Activated CD4-positive, alpha-beta T cell treated with anti-CD3 and anti-CD28 coated beads, Interleukin-2, amount 10 ng/mL, durations not matched to agents 24 days and 14 days (primary cell): ENCODE measurements around the gene SLAMF8. TPM values are rescaled to one million over a fixed set of nuclear protein-coding genes. Genes with fewer than 3 reads are reported as not detected.

Experiments used
- DNase-seq: peaks from one replicate; pipeline ENCODE4 v3.0.0; 2022
- H3K27ac Mint-ChIP-seq: one replicate; pipeline ENCODE4 v1.8.0; 2022; ENCODE audit warnings: mild to moderate bottlenecking, mixed read lengths
- H3K27me3 Mint-ChIP-seq: one replicate; pipeline ENCODE4 v1.8.0; 2022; ENCODE audit warnings: mixed read lengths
- H3K36me3 Mint-ChIP-seq: one replicate; pipeline ENCODE4 v1.8.0; 2022; ENCODE audit warnings: low read depth, mild to moderate bottlenecking, mixed read lengths
- H3K4me1 Mint-ChIP-seq: one replicate; pipeline ENCODE4 v1.8.0; 2021; ENCODE audit warnings: mixed read lengths
- H3K4me3 Mint-ChIP-seq: one replicate; pipeline ENCODE4 v1.8.0; 2022; ENCODE audit warnings: mild to moderate bottlenecking, moderate library complexity, mixed read lengths
- H3K9me3 Mint-ChIP-seq: one replicate; pipeline ENCODE4 v1.8.0; 2021; ENCODE audit warnings: mixed read lengths
- intact Hi-C: fragments of 100-400 bp; cut with micrococcal nuclease; formaldehyde crosslinking; loops from one replicate; pipeline ENCODE4 v1.15.1; 2023
- total RNA-seq: library from RNA; stranded (reverse); gene quantifications from 2 replicates; pipeline ENCODE4 v1.2.3, GENCODE V29; 2022

The SLAMF8 gene
- total RNA-seq, 1 donor from 2014 or later, result 1.1 TPM

DNA sequence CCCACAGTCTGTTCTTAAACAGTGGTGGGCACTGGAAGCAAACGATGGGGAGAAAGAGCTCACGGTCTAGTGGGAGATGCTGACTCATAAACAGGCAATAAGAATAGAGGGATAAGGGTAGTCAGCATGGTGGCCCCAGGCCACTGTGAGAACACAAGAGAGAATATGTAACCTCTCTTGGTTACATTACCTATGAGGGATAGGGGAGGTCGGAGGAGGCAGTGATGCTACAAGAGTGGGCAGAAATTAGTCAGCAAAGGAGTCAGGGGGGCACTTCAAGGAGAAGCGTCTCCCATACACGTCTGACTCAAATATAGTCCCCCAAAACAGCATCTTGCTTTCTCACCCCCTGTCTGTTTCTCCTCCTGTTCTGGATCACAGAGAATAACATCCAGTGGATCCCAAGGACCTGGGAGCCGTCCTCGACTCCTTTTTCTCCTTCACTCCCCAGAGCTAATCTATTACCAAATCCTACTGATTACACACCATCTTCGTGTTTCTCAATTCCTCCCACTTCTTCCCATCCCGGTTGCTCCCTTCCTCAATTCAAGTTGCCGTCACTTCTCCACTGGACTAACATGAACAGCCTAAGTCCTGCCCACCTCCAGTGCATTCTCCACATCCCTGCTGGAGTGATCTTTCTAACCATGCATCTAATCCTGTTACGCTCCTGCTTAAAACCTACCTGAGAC lies 2.1 kb downstream of the SLAMF8 start:
- intact Hi-C loops, result no loop called here
- Mint-ChIP-seq H3K27me3 (peaks cover 24% of the 10 kb centered on the region), H3K4me3 (no peak overlapping the region), H3K4me1 (peaks cover 49% of the 10 kb centered on the region), H3K27ac (no peak overlapping the region), H3K9me3 (peaks cover 3% of the 10 kb centered on the region), H3K36me3 (no peaks in the 10 kb centered on the region)
- DNase-seq, result no peak

GRCh38 chr1:159829273-159829634 lies 2.6 kb downstream of the SLAMF8 start:
- no peak for DNase-seq
- intact Hi-C loops, result no loop called here
- H3K36me3 Mint-ChIP-seq, result no peaks in the 10 kb centered on the region
- peaks cover 3% of the 10 kb centered on the region for H3K9me3 Mint-ChIP-seq
- H3K27ac Mint-ChIP-seq, result no peak overlapping the region
- no peak overlapping the region for H3K4me3 Mint-ChIP-seq
- H3K4me1 Mint-ChIP-seq, result peaks cover 46% of the 10 kb centered on the region
- H3K27me3 Mint-ChIP-seq, result peaks cover 23% of the 10 kb centered on the region

- Mint-ChIP-seq H3K27me3 (peaks cover 20% of the 10 kb centered on the region), H3K4me1 (peaks cover 40% of the 10 kb centered on the region), H3K36me3 (no peaks in the 10 kb centered on the region), H3K4me3 (no peak overlapping the region), H3K27ac (no peak overlapping the region), H3K9me3 (peaks cover 3% of the 10 kb centered on the region)
- intact Hi-C loops, result no loop called here
- DNase-seq, result no peak
These were observed 3.3 kb downstream of the SLAMF8 start for GRCh38 chr1:159829822-159830465.

DNA sequence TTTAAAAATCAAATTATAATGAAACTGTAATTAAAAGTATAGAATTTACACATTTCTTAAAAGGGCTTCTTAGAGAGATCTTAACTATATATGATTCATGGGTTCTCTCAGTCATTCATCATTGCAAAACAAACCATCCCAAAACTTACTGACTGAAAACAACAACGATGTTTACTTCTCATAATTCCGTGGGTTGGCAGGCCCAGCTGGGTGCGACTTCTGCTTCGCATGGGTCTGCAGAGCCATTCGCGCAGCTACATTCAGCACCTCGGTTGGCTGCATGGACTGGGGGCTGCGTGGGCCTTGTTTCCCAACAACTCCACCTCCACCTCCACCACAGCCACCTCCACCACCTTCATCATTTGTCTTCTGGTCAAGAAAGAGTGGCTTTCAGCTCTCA lies 4.0 kb downstream of the SLAMF8 start:
- Mint-ChIP-seq H3K27me3 (peaks cover 20% of the 10 kb centered on the region), H3K27ac (no peak overlapping the region), H3K9me3 (peaks cover 3% of the 10 kb centered on the region), H3K36me3 (no peaks in the 10 kb centered on the region), H3K4me1 (peaks cover 32% of the 10 kb centered on the region), H3K4me3 (no peak overlapping the region)
- intact Hi-C loops, result no loop called here
- DNase-seq, result no peak

GRCh38 chr1:159831412-159832141 lies 4.9 kb downstream of the SLAMF8 start:
- peaks cover 3% of the 10 kb centered on the region for H3K9me3 Mint-ChIP-seq
- H3K4me3 Mint-ChIP-seq, result no peak overlapping the region
- peaks cover 23% of the 10 kb centered on the region for H3K27me3 Mint-ChIP-seq
- H3K4me1 Mint-ChIP-seq, result peaks cover 24% of the 10 kb centered on the region
- H3K36me3 Mint-ChIP-seq, result no peaks in the 10 kb centered on the region
- intact Hi-C loops, result no loop called here
- H3K27ac Mint-ChIP-seq, result no peak overlapping the region
- no peak for DNase-seq

- peaks cover 3% of the 10 kb centered on the region for H3K9me3 Mint-ChIP-seq
- DNase-seq, result no peak
- peaks cover 25% of the 10 kb centered on the region for H3K27me3 Mint-ChIP-seq
- no peaks in the 10 kb centered on the region for H3K36me3 Mint-ChIP-seq
- peaks cover 17% of the 10 kb centered on the region for H3K4me1 Mint-ChIP-seq
- H3K4me3 Mint-ChIP-seq, result no peak overlapping the region
- H3K27ac Mint-ChIP-seq, result no peak overlapping the region
- intact Hi-C loops, result no loop called here
These were observed 5.6 kb downstream of the SLAMF8 start for GRCh38 chr1:159832309-159832708.

GRCh38 chr1:159835356-159835755 lies 8.7 kb downstream of the SLAMF8 start:
- Mint-ChIP-seq H3K4me3 (no peak overlapping the region), H3K27me3 (peaks cover 21% of the 10 kb centered on the region), H3K9me3 (no peaks in the 10 kb centered on the region), H3K36me3 (no peaks in the 10 kb centered on the region), H3K4me1 (no peaks in the 10 kb centered on the region), H3K27ac (no peak overlapping the region)
- DNase-seq, result no peak
- intact Hi-C loops, result no loop called here

DNA sequence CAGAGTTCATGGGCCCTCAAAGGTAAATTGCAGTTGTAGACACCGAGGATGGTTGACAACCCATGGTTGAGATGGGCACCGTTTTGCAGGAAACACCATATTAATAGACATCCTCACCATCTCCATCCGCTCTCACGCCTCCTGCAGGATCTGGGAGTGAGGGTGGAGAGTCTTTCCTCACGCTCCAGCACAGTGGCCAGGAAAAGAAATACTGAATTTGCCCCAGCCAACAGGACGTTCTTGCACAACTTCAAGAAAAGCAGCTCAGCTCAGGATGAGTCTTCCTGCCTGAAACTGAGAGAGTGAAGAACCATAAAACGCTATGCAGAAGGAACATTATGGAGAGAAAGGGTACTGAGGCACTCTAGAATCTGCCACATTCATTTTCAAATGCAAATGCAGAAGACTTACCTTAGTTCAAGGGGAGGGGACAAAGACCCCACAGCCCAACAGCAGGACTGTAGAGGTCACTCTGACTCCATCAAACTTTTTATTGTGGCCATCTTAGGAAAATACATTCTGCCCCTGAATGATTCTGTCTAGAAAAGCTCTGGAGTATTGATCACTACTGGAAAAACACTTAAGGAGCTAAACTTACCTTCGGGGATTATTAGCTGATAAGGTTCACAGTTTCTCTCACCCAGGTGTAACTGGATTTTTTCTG lies 9.3 kb downstream of the SLAMF8 start:
- Mint-ChIP-seq H3K4me3 (no peak overlapping the region), H3K9me3 (no peaks in the 10 kb centered on the region), H3K4me1 (no peaks in the 10 kb centered on the region), H3K36me3 (no peaks in the 10 kb centered on the region), H3K27me3 (peaks cover 21% of the 10 kb centered on the region), H3K27ac (no peak overlapping the region)
- intact Hi-C loops, result no loop called here
- no peak for DNase-seq

DNA sequence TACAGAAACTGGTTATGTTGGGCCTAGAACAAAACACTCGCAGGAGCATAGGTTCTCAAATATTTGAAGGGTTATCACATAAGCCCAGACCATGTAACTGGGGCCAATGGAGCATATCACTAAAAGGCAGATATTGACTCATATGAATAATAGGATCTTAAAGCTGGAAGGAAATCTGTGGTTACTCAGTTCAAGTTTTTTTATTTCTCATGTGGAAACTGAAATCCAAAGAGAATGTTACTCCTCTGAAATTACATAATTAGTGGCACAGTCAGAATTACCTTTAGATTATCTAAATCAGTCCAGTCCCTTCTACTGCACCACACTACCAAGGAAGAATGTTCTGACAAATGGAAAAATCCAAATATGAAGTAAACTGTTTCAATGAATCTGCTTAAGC lies 12.0 kb downstream of the SLAMF8 start:
- H3K27ac Mint-ChIP-seq, result no peak overlapping the region
- H3K27me3 Mint-ChIP-seq, result peaks cover 25% of the 10 kb centered on the region
- intact Hi-C loops, result no loop called here
- no peak for DNase-seq
- no peaks in the 10 kb centered on the region for H3K4me1 Mint-ChIP-seq
- no peak overlapping the region for H3K4me3 Mint-ChIP-seq
- no peaks in the 10 kb centered on the region for H3K36me3 Mint-ChIP-seq
- no peaks in the 10 kb centered on the region for H3K9me3 Mint-ChIP-seq

- intact Hi-C loops, result no loop called here
- DNase-seq, result no peak
- Mint-ChIP-seq H3K27me3 (peaks cover 28% of the 10 kb centered on the region), H3K9me3 (no peaks in the 10 kb centered on the region), H3K27ac (no peak overlapping the region), H3K4me3 (no peak overlapping the region), H3K4me1 (no peaks in the 10 kb centered on the region), H3K36me3 (no peaks in the 10 kb centered on the region)
These were observed 12.6 kb downstream of the SLAMF8 start for GRCh38 chr1:159839116-159839849.

DNA sequence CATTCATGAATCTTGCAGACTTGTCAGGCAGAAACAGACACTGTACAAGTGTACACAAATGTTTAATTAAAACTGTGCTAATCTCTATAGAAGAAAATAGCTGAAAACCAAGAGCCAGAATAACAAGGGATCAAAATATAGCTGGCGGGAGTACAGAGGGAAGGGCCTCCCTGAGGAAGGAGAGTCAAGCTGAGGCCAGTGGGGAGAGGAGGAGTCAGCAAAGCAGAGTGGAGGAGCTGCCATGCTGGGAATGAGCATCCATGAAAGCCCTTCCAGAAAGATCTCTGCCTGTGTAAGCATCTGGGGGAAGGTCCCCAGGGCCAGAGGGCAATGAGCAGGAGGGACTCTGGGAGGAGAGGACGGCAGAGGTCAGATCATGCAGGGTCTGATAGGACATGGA lies 15.1 kb downstream of the SLAMF8 start:
- DNase-seq, result no peak
- Mint-ChIP-seq H3K36me3 (no peaks in the 10 kb centered on the region), H3K4me3 (no peak overlapping the region), H3K9me3 (no peaks in the 10 kb centered on the region), H3K27ac (no peak overlapping the region), H3K27me3 (peaks cover 31% of the 10 kb centered on the region), H3K4me1 (no peaks in the 10 kb centered on the region)
- intact Hi-C loops, result no loop called here

DNA sequence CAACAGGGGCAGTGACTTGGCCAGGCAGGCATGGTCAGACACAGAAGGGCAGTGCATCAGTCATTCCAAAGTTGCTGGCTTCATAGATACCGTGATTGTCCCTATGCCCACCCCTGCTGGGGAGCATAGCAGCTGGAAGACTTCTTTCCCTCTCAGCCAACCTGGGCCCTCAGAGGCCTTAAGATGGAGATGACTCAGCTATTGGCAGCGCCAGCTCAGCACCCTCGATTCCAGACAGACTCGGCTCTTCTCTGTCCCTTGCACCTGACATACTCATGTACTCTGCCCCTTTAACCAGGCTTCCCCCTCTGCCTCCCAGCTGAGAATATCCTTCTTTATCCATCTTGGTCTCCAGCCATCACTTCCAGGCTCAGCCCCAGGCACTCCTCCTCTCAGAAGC lies 16.8 kb downstream of the SLAMF8 start:
- H3K36me3 Mint-ChIP-seq, result no peaks in the 10 kb centered on the region
- DNase-seq, result no peak

GRCh38 chr1:159845751-159846629 lies 19.3 kb downstream of the SLAMF8 start:
- peaks cover 6% of the 10 kb centered on the region for H3K4me1 Mint-ChIP-seq
- H3K4me3 Mint-ChIP-seq, result no peak overlapping the region
- H3K27me3 Mint-ChIP-seq, result peaks cover 43% of the 10 kb centered on the region
- no peaks in the 10 kb centered on the region for H3K9me3 Mint-ChIP-seq
- H3K27ac Mint-ChIP-seq, result no peak overlapping the region
- intact Hi-C loops, result no loop called here
- H3K36me3 Mint-ChIP-seq, result no peaks in the 10 kb centered on the region
- DNase-seq, result no peak

More for the DNA sequence above, 16.8 kb downstream of the SLAMF8 start:
- H3K9me3 Mint-ChIP-seq, result no peaks in the 10 kb centered on the region
- H3K4me3 Mint-ChIP-seq, result no peak overlapping the region
- H3K27ac Mint-ChIP-seq, result no peak overlapping the region
- peaks cover 4% of the 10 kb centered on the region for H3K4me1 Mint-ChIP-seq
- peaks cover 30% of the 10 kb centered on the region for H3K27me3 Mint-ChIP-seq
- intact Hi-C loops, result no loop called here
